ENCODE data around the gene PTPRM.

GRCh38 chr18:7923105-7923504 is 356.0 kb downstream of the PTPRM start:
- no peak for TF ChIP-seq POLR2A (IDR thresholded peaks at IDR 0.05; ENCODE audit: low read depth, low read length)
- TF ChIP-seq POLR2AphosphoS5 (IDR thresholded peaks at IDR 0.05; ENCODE audit: low read depth, low read length), result no peak
- TF ChIP-seq TAF1 (IDR thresholded peaks at IDR 0.05; ENCODE audit: low read depth, low read length), result no peak
- TF ChIP-seq POU2F2 (IDR thresholded peaks at IDR 0.05; ENCODE audit: low read depth, low read length), result no peak
- no peak for TF ChIP-seq SPI1 (IDR thresholded peaks at IDR 0.05; ENCODE audit: low read depth, low read length)
- TF ChIP-seq PAX5 (IDR thresholded peaks at IDR 0.05; ENCODE audit: insufficient read depth, low read length, severe bottlenecking), result no peak

Measured in GM12891 (cell line).